ENCODE measurements around the gene TEF.
"Not testable (repeated sequence)": the region's sequence is repeated elsewhere in the genome, so short reads cannot be mapped to it uniquely, and the experiment has no call there.

Gene TEF

DNA sequence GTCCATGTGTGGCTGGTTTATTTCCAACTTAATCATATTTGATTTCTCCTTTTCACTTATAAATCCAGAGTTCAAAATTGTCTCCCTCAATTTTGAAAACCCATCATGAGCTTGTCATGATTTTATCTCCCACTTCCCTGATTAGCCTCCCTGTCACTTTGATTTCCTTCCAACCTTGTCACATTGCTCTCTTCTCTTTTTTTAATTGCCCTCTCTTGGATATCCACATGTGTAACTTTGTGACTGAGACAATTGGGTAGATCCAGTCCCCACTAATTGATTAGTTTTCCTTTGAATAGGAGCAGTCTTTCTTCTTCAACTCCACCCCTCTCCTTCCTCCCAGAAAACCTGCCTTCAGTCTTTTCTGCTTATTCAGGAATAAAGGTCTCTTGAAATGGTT lies 2.4 kb downstream of the TEF start:
- no peak for DNase-seq

DNA sequence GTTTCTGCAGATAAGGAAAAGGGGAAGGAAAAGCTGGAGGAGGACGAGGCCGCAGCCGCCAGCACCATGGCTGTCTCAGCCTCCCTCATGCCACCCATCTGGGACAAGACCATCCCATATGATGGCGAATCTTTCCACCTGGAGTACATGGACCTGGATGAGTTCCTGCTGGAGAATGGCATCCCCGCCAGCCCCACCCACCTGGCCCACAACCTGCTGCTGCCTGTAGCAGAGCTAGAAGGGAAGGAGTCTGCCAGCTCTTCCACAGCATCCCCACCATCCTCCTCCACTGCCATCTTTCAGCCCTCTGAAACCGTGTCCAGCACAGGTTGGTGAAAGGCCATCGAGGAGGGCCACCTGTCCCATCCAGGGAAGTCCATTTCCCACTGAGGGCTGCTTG lies 5.6 kb downstream of the TEF start:
- DNase-seq, result no peak

GRCh38 chr22:41394012-41394356 lies 12.2 kb downstream of the TEF start:
- DNase-seq, result no peak

DNA sequence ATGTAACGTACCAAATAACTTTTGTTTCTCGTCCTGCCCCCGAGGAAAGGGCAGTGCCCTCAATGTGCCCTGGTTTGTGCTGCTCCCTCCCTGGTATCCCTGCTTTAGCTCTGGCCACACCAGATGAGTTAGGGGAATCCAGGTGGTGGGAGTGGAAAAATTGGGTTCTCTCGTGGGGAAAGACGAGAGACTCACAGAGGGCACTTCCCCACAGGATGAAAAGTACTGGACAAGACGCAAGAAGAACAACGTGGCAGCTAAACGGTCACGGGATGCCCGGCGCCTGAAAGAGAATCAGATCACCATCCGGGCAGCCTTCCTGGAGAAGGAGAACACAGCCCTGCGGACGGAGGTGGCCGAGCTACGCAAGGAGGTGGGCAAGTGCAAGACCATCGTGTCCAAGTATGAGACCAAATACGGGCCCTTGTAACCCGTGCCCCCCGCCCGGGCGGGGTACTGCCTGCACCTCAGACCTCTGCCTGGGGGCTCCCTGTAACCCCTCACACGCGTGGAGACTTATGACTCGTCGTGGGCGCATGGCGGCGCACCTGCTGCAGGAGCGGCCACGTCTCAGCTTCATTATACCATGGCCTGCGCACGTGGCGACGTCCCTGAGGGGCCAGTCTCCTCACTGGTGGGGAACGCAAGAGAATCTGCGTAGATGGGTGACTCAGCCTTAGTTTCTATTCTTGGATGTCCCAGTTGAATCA lies 13.9 kb downstream of the TEF start:
- DNase-seq, result no peak

DNA sequence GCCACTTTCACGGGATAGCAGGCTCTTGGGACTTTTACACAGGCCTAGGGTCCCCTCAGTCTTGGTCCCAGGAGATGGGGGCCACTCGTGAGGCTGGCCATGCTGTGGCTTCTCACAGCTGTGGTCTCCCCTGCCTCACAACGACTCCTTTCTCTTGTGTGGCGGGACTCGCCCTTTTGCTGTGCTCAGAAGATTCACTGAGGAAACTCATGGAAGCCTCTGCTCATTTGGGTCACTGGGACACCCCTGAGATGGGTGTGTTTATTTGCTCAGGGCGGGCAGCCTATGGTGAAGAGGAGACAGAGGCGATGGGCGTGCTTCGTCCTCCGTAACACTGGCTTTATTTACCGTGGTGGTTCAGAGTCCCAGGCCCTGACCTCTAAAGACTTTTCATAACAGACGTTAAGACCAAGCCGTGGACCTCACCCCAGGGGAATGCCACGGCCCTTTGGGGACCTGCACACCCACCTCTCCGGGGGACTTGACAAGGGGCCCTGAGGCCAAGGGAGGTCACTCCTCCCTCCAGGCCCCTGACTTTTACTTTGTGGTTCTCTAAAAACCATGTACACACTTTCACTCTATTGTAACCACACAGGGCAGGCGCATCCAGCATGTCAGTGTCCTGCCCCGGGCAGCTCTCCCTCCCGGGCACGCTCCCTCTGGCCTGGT lies 15.5 kb downstream of the TEF start:
- no peak for DNase-seq

DNA sequence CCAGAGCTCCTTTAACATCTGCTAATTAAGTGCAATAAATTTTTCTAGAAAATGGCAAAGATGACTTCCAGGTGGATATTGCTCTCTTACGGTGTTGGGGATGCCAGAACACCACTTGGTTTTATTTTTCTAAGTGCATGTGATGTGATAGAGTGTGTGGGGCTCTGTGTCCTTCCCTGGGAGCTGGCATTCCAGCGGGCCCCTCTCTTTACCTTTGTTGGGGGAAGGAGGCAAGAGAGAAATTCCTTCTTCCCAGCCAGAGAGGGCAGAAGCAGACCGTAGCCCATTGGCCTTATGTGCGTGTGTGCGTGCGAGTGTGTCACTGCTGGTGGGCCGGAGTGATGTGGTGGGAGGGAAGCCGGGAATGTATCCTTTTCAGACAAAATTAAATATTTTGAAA lies 17.2 kb downstream of the TEF start:
- no peak for DNase-seq

DNA sequence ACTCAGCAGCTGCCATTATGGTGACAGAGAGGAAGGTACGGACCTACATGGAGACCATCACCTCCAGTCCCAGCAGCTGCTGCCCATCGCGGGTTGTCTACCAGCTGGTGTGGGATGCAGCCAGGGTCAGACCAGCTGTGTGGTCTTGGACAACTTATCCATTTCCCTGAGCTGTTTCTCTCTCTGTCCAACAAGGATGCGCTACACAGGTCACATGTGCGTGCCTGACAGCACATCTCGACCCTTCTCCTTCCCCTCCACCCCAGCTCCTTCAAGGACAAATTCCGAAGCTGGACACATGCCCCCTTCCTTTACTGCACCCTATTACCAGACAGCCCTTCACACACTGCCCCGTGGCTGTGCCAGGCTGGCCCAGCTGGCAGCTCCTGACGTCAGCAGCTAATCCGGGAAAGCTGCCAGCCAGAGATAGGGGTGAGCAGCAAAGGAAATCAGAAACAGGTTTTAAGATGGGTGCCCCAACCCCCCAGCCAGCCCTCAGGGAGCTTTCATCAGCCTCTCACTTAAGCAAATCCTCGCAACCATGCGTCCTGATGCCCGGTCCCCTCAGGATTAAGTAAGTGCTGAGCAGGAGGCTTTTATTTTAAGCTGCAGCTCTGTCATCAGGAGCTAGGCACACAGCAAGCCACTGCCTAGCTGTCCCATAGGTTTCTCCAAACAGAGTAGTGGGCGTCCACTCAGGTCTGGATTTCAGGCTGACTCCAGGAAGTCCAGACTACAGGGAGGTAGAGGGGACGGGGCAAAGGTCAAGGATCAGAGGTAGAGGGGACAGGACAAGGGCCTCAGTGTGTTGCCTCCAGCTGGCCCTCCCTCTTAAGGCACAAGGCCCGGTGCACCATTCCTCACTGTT lies 20.3 kb downstream of the TEF start:
- no peak for DNase-seq

DNA sequence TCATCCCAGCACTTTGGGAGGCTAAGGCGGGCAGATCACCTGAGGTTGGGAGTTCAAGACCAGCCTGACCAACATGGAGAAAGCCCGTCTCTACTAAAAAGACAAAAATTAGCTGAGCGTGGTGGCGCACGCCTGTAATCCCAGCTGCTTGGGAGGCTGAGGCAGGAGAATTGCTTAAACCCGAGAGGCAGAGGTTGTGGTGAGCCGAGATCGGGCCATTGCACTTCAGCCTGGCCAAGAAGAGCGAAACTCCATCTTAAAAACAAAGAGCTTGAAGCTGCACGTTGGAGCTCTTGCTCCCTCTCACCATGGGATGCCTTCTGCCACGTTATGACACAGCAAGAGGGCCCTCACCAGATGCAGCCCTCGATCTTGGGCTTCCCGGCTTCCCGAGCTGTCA lies 21.1 kb downstream of the TEF start:
- DNase-seq, result not testable (repeated sequence)

DNA sequence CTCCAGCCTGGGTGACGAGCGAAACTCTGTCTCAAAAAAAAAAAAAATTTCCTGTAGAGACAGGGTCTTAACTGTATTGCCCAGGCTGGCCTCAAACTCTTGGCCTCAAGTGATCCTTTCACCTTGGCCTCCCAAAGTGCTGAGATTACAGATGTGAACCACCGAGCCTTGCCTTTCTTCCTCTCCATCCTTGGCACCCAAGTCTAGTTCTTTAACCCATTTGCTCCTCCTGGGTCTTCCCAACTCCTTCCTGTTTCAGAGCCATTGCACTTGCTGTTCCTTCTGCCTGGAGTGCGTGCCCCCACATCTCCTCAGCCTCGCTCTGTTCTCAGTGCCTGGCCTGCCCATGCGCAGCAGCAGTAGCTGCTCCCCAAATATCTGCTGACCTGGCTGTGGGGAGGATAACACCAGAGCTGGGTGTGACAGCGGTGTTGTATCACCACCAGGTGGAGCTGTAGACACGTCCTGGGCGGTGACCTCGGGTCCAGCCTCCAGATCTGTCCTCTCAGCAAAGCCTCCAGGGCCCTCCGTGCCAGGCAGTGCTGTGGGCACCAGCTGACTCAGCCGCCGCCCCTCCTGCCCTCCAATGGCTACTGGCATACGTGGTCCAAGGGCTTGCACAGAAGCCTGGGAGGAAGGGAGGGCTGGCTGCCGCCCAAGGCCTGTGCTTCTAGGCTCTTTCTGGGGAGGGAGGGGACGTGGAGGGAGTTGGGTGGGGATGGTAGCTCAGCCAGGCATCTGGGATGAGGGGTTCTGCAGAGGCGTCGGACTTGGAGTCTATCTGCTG lies 22.0 kb downstream of the TEF start:
- DNase-seq, result peak; percentile 91

- DNase-seq, result peak; percentile 54
Measured at GRCh38 chr22:41405588-41405987, 23.8 kb downstream of the TEF start.

- DNase-seq, result no peak
Measured at GRCh38 chr22:41406410-41406809, 24.7 kb downstream of the TEF start.

- no peak for DNase-seq
Measured at GRCh38 chr22:41407433-41407832, 25.7 kb downstream of the TEF start.

GRCh38 chr22:41408665-41409064 lies 26.9 kb downstream of the TEF start:
- DNase-seq, result no peak

- no peak for DNase-seq
Measured at GRCh38 chr22:41410311-41410751, 28.6 kb downstream of the TEF start.

DNA sequence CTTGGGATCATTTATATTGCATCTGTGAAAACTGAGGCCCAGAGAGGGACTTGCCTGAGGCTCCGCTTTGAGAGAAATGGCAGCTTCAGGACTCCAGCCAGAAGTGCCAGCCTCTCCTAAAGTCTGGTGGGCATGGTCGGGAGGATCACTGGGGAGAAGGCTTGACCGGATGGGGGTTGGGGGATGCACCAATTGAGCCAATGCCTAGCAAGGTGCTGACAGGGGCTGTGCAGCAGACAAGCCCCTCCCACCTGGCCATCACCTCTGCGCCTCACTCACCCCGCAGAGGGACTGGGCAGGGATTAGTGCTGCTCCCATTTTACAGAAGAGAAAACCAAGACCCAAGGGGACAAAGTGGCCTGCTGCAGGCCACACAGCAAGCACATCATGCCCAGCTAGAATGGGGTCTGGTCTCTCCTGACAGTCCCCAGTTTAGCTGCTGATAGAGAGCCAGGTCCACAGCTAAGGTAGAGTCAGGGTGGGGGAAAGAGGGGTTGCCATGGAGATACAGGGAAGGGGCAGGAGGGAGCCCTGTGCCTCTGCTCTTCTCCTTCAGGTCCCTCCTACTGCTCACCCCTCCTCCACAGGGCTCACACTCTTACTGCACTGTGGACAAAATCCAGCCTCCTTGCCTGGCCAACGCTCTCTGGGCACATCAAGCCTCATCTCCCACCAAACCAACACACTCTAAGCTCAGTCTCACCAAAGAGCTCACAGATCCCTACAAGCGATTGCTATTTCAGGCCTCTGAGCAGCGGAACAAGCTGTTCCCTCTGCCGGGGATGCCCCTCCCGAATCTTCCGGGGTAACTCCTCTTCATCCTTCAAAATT lies 29.5 kb downstream of the TEF start:
- DNase-seq, result no peak

DNA sequence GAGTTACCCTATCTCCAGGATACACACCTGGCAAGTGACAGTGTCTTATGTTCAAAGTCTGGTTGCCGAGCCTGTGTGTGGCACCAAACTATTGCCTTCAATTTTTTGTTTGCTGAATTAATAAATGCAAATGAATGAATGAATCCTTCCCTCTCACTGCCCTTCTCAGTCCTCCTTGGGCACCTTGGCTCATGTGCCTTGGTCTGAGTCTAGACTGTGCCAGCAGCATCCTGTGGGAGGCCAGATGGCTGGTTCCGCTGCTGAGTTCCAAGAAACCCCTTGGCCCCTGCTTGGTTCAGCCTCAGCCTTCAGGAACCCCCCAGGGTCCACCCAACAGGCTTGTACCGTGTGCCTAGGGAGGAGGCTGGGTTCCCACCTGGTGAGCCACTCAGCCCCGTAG lies 33.8 kb downstream of the TEF start:
- DNase-seq, result no peak

- no peak for DNase-seq
Measured at GRCh38 chr22:41417622-41418390, 36.1 kb downstream of the TEF start.

- no peak for DNase-seq
Measured at GRCh38 chr22:41418717-41419116, 37.0 kb downstream of the TEF start.

DNA sequence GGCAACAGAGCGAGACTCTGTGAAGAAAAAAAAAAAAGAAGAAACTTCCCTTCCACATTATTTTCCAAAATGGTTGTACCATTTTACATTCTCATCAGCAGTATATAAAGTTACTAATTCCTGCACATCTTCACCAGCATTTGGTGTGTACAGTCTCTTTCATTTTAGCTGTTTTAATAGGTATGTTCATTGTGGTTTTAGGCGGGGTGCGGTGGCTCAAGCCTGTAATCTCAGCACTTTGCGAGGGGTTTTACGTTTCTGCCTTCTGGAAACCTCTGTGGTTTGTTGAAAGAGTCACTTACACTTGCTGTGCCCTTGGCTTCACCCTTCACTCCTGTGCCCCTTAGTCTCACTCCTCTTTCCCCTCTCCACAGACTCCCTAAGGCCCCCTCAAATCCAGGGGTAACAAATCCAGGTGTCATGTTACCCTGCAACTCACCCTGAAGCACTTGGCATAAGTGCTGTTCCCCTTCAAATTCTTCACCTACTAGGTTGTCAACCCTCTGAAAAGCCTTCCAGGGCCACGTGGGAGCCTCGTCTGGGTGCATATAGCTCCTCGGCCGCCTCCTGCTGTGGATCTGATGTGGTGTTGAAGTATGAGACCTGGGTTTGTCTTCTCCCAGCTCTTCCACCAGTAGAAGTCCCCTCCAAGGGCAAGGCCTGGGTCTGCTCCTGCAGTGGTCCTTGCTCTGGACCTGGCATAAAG lies 44.1 kb downstream of the TEF start:
- DNase-seq, result peak; percentile 53

- no peak for DNase-seq
Measured at GRCh38 chr22:41429232-41429950, 47.6 kb downstream of the TEF start.
